HG02571 (cell line): ENCODE results near the gene LRRC37A3.
"Not testable (repeated sequence)": the region's sequence is repeated elsewhere in the genome, so short reads cannot be mapped to it uniquely, and the experiment has no call there.

ENCODE experiments used
- ATAC-seq: cut with Tn5 transposase; IDR thresholded peaks from one replicate; pipeline ENCODE4 v1.9.1; 2021; ENCODE audit warnings: mild to moderate bottlenecking, moderate library complexity; ENCODE audit not compliant: unreplicated experiment

Gene LRRC37A3

DNA sequence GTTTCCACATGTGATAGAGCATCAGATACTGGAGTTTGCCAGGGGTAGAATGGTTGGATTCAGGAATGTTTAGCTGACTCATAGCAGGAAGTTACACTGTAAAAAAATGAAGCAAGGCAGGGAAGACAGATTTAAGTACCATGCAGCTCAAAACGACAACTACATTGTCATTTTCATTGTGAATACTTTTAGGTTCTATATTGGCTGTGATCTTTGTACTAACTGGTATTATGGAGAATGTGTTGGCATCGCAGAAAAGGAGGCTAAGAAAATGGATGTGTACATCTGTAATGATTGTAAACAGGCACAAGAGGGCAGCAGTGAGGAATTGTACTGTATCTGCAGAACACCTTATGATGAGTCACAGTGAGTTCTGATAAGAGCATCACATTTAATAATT lies 8.2 kb upstream of the LRRC37A3 start:
- not testable (repeated sequence) for ATAC-seq

DNA sequence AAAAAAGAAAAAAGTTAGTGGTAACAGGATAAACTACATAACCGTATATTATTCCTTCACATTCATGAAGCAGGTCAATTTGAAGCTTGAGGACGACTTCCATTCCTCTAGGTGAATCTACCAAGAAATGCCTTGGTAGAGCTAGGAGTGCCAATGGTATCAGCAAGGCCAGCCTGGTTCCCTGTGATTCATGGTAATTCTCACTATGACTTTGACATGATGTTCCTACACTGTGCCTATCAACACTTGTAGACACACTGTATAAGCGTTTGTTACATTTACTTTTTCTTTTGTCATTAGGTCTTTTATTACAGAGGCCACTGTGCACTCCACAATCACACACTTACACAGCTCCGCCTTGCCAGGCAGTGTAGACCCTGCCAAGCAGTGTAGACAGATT lies 7.2 kb upstream of the LRRC37A3 start:
- not testable (repeated sequence) for ATAC-seq

DNA sequence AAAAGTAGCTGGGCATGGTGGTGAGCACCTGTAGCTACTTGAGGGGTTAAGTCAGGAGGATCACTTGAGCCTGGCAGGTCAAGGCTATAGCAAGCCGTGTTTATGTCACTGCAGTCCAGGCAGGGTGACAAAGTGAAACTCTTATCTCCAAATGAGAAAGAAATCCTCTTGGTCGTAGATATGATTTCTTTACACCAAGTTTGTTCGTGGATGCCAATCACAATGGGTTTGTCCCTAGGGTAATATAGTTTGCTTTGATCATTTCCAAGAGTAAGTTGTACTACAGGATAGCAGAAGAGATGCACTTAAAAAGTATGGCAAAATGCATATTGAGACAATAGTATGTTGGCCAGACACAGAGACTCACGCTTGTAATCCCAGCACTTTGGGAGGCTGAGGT lies 6.0 kb upstream of the LRRC37A3 start:
- ATAC-seq: not testable (repeated sequence)

DNA sequence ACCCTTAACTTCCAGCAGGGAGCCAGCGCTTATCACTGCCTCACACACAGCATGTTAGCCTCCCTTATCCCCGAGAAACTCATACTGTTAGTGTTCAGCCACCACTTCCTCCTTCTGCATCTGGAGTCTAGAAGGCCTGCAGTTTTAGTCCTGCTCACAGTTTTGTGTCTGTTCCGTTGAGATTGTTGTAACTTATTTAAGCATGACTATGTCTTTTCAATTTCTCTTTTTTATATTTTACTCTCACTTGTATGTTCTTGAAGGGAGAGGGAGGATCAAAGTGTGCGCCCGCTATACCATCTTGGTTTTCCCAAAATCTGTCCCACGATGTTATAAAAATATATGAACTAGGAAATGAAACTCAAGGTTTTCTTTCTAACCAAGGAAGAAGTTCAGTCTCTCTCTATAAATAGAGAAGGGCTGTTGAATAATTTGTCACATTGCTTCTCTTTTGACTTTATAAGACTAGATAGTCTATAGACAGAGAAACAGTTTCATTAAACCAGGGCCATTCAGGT lies 3.8 kb upstream of the LRRC37A3 start:
- ATAC-seq: not testable (repeated sequence)

DNA sequence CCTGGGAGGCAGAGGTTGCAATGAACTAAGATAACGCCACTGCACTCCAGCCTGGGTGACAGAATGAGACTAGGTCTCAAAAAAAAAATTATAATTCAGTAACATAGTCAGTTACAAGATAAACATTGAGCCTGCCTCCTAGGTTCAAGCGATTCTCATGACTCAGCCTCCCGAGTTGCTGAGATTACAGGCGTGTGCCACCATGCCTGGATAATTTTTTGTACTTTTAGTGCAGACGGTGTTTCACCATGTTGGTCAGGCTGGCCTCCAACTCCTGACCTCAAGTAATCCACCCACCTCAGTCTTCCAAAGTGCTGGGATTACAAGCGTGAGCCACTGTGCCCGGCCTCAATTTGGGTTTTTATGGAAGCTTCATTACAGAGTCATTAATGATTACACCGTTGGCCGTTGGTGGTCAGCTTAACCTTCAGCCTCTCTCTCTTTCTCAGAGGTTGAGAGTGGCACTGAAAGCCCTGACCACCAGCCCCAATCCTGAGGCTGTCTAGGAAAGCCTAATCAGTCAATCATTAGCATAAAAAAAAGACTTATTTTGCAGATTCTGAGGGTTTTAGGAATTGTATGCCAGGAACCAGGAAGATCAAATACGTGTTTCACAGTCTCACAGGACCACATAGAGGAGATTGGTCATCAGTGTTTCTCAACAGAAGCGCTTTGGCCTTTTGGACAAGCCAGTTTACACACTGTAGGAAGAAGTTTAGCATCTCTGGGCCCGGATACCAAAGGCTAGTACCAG lies 1.3 kb upstream of the LRRC37A3 start:
- no peak for ATAC-seq

DNA sequence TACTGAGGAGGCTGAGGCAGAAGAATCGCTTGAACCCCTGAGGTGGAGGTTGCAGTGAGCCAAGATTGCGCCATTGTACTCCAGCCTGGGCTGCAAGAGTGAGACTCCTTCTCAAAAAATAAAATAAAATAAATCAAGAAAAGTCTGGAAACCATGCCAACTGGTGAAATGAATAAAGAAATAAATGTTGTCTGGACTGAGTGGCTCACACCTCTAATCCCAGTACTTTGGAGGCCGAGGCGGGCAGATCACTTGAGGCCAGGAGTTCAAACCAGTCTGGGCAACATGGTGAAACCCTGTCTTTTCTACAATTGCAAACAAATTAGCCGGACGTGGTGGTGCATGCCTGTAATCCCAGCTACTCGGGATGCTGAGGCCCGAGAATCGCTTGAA lies 744 bp upstream of the LRRC37A3 start:
- no peak for ATAC-seq

DNA sequence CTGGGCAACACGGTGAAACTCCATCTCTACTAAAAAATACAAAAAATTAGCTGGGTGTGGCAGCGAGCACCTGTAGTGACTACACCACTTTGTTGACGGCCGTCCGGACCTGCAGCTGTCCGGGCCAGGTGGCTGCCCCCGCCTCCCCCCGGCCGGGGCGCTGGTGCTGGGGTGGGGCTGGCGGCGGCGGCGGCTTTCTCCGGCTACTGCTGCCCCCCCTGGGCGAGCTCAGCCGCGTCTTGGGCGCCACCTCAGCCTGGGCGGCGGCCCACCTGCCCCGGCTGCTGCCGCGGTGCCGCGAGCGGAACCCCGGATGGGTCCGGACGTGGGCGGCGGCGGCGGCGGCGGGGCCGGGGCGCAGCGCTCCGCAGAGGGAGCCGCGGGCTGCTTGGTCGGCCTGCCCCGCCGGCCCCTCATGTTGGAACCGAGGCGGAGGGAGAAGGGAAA lies 413 bp downstream of the LRRC37A3 start:
- peak; percentile 49 for ATAC-seq

DNA sequence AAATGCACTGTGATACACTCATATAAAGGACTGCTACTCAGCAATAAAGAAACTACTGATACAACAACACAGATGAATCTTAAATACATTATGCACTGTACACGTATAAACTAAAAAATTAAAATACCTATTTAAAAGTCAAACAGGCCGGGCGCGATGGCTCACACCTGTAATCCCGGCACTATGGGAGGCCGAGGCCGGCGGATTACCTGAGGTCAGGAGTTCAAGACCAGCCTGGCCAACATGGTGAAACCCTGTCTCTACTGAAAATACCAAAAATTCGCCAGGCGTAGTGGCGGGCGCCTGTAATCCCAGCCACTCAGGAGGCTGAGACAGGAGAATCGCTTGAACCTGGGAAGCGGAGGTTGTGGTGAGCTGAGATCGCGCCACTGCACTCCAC lies 1.7 kb downstream of the LRRC37A3 start:
- not testable (repeated sequence) for ATAC-seq

DNA sequence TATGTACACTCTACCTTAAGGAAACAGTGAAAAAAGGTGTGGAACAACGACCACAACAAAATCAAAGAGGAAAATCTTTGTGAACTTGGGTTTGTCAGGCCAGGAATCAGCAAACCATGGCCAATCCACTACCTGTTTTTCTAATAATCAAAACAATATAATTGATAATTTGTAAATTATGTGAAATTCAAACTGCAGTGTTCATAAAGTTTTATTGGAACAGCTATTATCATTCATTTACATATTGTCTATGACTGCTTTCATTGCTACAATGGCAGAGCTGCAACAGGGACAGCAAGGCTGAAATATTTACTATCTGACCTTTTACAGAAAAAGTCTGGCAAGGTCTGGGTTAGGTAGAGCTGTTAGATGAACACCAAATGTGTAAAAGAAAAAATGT lies 4.0 kb downstream of the LRRC37A3 start:
- ATAC-seq: not testable (repeated sequence)

DNA sequence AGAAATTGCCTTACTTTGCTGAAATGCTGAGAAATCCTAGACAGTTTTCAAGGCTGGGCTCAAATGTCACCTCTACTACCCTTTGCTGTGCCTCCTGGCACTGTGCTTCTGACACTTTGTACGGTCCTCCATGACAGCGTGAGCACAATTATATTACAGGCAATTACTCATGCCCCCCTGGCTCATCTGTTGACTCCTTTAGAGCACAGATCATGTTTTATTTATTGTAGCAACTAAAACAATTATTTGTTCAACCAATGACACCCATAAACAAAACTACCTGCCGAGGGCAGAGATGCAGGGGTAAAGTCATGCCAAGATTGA lies 9.1 kb downstream of the LRRC37A3 start:
- ATAC-seq: not testable (repeated sequence)

DNA sequence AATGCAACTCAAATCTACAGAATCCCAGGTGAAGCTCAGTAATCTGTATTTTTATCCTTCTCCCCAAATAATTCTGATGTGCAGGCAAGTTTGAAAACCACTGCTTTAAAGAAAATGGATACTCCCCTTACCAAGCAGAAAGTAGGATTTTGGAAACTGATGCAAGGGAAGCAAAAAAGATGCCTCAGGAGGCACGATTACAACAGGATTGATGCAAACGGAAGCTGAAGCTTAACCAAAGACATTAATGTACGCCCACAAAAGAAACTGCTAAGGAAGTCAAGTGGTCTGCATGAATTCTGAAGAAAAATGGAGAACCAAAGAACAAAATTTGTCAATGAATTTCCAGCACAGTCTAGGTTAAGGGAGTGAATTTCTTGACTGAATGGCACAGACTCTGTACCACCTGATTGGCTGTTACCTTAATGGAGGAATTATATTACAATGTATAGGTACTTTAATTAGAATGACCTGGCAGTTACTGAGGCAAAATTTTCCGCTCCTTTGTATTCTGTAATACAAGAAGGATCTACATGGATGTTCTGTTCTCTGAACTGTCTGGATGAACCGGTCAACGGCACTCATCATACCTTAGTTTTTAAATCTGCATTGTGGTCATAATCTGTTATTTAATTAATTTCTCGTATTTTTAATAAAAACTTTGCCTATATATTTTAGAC lies 9.6 kb downstream of the LRRC37A3 start:
- ATAC-seq: not testable (repeated sequence)

DNA sequence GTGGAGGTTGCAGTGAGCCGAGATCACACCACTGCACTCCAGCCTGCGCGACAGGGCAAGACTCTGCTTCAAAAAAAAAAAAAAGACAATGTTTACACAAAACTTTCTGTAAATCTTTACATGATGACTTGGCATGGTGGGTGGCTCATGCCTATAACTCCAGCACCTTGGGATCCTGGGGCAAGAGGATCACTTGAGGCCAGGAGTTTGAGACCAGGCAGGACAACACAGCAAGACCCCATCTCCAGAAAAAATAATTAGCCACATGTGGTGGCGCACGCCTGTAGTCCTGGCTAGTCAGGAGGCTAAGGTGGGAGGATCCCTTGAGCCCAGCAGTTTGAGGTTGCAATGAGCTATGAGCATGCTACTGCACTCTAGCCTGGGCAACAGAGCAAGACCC lies 15.2 kb downstream of the LRRC37A3 start:
- ATAC-seq: not testable (repeated sequence)

DNA sequence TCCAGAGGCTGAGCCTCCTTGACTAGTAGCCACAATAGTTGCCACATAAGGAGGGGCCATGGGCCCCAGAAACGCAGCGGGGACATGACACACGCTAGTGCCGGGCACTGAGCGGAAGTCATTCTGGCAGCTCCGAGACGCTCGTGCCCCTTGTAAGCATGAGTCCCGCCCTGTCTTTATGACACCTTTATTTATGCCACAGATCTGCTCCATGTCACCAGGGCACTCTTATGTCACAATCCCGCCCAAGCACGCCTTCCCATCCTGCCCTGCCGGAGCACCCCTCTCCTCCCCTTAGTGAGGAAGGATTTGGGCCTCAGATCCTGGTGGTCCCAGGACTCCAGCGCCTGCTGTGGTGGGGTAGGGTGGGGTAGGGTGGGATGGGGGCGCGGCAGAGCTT lies 22.1 kb downstream of the LRRC37A3 start:
- not testable (repeated sequence) for ATAC-seq

DNA sequence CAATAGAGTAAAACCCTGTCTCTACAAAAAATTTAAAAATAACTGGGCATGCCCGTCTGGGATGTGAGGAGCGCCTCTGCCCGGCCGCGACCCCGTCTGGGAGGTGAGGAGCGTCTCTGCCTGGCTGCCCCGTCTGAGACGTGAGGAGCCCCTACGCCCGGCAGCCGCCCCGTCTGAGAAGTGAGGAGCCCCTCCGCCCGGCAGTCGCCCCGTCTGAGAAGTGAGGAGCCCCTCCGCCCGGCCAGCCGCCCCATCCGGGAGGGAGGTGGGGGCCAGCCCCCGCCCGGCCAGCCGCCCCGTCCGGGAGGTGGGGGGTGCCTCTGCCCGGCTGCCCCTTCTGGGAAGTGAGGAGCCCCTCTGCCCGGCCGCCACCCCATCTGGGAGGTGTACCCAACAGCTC lies 45.1 kb downstream of the LRRC37A3 start:
- ATAC-seq: not testable (repeated sequence)

DNA sequence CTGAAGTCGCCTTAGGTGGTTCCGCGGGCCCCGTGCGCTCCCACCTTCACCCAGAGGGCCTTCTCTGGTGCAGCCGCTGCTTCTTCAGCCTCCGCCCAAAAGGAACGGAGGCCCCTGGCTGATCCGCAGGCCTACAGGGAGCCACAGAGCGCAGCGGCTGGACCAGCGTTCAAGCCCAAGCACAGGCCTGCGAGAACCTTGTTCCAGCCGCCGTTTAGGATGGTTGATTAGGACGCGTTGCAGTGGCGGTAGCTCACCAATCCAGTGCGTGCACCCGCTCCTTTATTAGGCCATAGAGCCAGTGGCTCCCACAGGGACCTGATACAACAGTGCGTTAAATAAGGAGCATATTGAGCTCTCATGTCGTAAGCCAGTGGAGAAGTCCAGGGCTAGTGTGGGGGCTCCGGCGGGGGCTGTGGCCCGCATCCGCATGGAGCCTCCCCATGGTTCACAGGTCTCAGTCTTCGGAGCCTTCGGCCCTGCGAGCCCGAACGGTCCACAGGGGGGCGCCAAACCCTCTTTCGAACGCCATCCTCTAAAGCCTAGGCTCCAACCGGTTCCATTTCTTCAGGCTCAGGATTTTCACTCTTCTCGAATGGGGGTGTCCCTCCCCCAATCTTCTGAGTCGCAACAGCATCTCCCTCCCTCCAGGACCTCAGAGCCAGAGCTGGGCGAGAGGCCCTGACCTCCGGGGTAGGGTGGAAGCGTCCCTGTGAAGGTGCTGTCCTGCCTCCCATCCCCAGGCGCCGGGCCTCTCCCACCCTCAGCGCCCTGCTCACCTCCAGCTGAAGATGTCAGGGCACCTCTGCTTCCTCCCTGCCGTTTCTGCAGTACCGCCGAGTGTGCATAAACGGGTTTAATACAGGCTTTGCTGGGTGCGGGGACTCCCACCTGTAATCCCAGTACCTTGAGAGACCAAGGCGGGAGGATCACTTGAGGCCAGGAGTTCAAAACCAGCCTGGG lies 71.5 kb downstream of the LRRC37A3 start:
- not testable (repeated sequence) for ATAC-seq

DNA sequence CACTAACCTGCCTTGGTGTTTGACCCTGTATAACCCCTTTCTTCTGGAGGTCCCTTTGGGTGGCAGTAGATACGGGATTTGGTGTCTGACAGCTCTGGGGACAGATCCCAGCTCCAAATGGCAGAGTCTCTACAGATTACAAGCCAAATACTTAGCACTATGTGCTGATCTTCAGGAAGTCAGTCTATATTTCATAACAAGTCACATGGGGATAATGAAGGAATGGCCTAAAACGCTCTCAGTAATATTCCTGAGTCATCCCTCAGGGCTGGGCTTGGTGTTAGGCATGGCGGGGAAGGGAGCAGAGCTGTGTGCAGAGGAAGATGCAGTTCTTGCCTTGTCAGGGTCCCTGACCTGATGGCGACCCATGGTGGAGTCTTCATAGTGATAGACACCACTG lies 72.4 kb downstream of the LRRC37A3 start:
- not testable (repeated sequence) for ATAC-seq

DNA sequence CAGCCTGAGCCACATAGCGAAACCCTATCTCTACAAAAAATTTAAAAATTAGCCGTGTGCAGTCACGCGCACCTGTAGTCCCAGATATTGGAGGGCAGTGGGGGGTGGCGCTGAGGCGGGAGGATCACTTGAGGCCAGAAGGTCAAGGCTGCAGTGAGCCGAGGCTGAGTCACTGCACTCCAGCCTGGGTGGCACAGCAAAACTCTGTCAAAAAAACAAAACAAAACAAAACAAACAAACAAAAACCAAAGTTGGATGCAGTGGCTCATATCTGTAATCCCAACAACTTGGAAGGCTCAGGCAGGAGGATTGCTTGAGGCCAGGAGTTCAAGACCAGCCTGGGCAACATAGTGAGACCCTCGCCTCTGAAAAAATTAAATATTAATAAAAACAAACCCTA lies 75.4 kb downstream of the LRRC37A3 start:
- not testable (repeated sequence) for ATAC-seq

DNA sequence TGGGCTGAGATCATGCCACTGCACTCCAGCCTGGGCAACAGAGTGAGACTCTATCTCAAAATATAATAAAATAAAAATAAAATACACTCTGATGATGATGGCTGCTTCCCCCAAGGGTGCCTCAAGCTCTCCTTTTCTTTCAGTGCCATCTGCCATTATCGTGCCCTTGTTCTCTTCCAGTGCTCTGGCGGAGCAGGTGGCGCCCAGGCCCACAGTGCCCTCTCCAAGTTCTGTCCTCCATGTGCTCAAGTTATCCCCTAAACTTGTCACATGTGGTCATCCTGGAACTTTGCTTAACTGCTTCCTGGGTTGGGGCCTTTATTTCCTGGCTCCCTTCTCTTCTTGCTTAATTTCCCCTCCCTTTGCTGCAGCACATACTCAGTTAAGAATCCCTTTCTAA lies 76.4 kb downstream of the LRRC37A3 start:
- not testable (repeated sequence) for ATAC-seq

DNA sequence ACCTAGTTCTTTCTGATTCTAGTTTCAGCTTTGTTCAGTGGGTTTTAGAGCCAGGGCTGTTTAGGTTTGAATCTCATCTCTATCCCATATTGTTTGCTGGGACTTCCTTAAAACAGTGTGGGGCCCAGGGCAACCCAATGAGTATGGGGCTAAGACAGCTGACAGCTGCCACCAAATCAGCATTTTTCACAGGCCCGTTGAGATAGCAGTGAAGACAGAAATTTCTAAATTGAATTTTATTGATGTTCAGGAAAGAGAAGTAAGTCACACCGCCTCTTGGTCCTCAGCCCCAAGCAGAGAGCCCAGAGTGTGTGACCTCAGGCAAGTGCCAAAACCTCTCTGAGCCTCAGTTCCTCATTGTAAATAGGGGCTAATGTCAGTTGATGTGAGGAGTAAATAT lies 78.3 kb downstream of the LRRC37A3 start:
- ATAC-seq: not testable (repeated sequence)

DNA sequence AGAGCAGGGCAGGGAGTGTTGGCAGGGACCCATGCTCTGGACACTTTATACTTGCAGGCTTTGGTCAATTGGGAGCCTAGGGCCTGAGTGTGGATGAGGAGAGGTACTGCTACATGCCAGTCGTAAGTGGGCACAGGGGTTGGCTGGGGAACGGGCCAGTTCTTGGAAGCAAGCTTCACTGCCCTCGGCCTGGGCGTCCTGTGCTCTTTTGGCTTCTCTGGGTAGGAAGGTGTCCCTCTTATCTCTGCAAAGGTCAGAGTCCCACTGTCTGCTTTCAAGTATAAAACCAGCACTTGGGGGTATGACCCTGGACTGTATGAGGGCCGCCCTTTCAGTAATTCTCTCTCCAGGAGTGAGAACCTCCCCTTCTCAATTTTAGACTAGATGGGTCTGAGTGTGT lies 80.8 kb downstream of the LRRC37A3 start:
- ATAC-seq: not testable (repeated sequence)
